Measurements from ENCODE around the gene HAO2.

HAO2 gene

GRCh38 chr1:119380983-119381662 is 12.5 kb downstream of the HAO2 start:
- Mint-ChIP-seq H3K4me1 (no peaks in the 10 kb centered on the region), H3K27ac (no peak overlapping the region), H3K9me3 (peaks cover 4% of the 10 kb centered on the region), H3K27me3 (ENCODE audit: low read depth) (peaks cover 6% of the 10 kb centered on the region), H3K36me3 (ENCODE audit: low read depth) (no peaks in the 10 kb centered on the region), H3K4me3 (no peak overlapping the region)
- no peak for TF ChIP-seq CTCF (IDR thresholded peaks at IDR 0.05; ENCODE audit: unreplicated experiment in 3 of 3)

GRCh38 chr1:119384591-119384990 is 16.0 kb downstream of the HAO2 start:
- Mint-ChIP-seq H3K4me1 (no peaks in the 10 kb centered on the region), H3K36me3 (ENCODE audit: low read depth) (no peaks in the 10 kb centered on the region), H3K9me3 (no peaks in the 10 kb centered on the region), H3K27ac (no peak overlapping the region), H3K4me3 (no peak overlapping the region), H3K27me3 (ENCODE audit: low read depth) (peaks cover 6% of the 10 kb centered on the region)
- TF ChIP-seq CTCF (IDR thresholded peaks at IDR 0.05; ENCODE audit: unreplicated experiment in 3 of 3) = no peak

GRCh38 chr1:119385650-119386049 is 17.1 kb downstream of the HAO2 start:
- Mint-ChIP-seq H3K27ac (no peak overlapping the region), H3K36me3 (ENCODE audit: low read depth) (no peaks in the 10 kb centered on the region)

GRCh38 chr1:119387858-119388257 is 19.3 kb downstream of the HAO2 start:
- H3K4me3 Mint-ChIP-seq = no peak overlapping the region

More at GRCh38 chr1:119385650-119386049, 17.1 kb downstream of the HAO2 start:
- TF ChIP-seq CTCF (IDR thresholded peaks at IDR 0.05; ENCODE audit: unreplicated experiment in 3 of 3) = no peak
- H3K4me3 Mint-ChIP-seq = no peak overlapping the region
- H3K9me3 Mint-ChIP-seq = no peaks in the 10 kb centered on the region
- H3K4me1 Mint-ChIP-seq = no peaks in the 10 kb centered on the region
- H3K27me3 Mint-ChIP-seq (ENCODE audit: low read depth) = peaks cover 6% of the 10 kb centered on the region

GRCh38 chr1:119388450-119388849 is 19.9 kb downstream of the HAO2 start:
- no peak for TF ChIP-seq CTCF (IDR thresholded peaks at IDR 0.05; ENCODE audit: unreplicated experiment in 3 of 3)
- H3K4me3 Mint-ChIP-seq = no peak overlapping the region
- no peaks in the 10 kb centered on the region for H3K4me1 Mint-ChIP-seq
- no peaks in the 10 kb centered on the region for H3K36me3 Mint-ChIP-seq (ENCODE audit: low read depth)
- H3K27ac Mint-ChIP-seq = no peak overlapping the region
- no peaks in the 10 kb centered on the region for H3K9me3 Mint-ChIP-seq
- peaks cover 6% of the 10 kb centered on the region for H3K27me3 Mint-ChIP-seq (ENCODE audit: low read depth)

More at GRCh38 chr1:119387858-119388257, 19.3 kb downstream of the HAO2 start:
- H3K9me3 Mint-ChIP-seq = no peaks in the 10 kb centered on the region
- no peak overlapping the region for H3K27ac Mint-ChIP-seq
- TF ChIP-seq CTCF (IDR thresholded peaks at IDR 0.05; ENCODE audit: unreplicated experiment in 3 of 3) = no peak
- no peaks in the 10 kb centered on the region for H3K36me3 Mint-ChIP-seq (ENCODE audit: low read depth)
- peaks cover 6% of the 10 kb centered on the region for H3K27me3 Mint-ChIP-seq (ENCODE audit: low read depth)
- no peaks in the 10 kb centered on the region for H3K4me1 Mint-ChIP-seq

- TF ChIP-seq CTCF (IDR thresholded peaks at IDR 0.05; ENCODE audit: unreplicated experiment in 3 of 3) = no peak
- Mint-ChIP-seq H3K4me1 (no peaks in the 10 kb centered on the region), H3K27ac (no peak overlapping the region), H3K36me3 (ENCODE audit: low read depth) (no peaks in the 10 kb centered on the region), H3K27me3 (ENCODE audit: low read depth) (no peaks in the 10 kb centered on the region), H3K4me3 (no peak overlapping the region), H3K9me3 (no peaks in the 10 kb centered on the region)
These were observed 21.9 kb downstream of the HAO2 start for GRCh38 chr1:119390526-119390925.

All from nephron (organoid).